ENCODE measurements around the gene ZEB2. TPM values are rescaled to one million over a fixed set of nuclear protein-coding genes. Genes with fewer than 3 reads are reported as not detected.

Gene ZEB2
- total RNA-seq, 1 donor from 2014 or later: 106 TPM

GRCh38 chr2:144512891-144513351 lies 7.0 kb downstream of the ZEB2 start:
- Histone ChIP-seq H3F3A (ENCODE audit: low read depth) (peaks cover 70% of the 10 kb centered on the region), H2AFZ (replicated peaks) (no peak overlapping the region), H3K79me2 (ENCODE audit: low read depth) (peaks cover 100% of the 10 kb centered on the region), H3K27ac (no peak overlapping the region), H4K20me1 (ENCODE audit: low read depth) (peaks cover 72% of the 10 kb centered on the region), H3K9ac (no peak overlapping the region), H3K9me3 (ENCODE audit: low read depth) (no peaks in the 10 kb centered on the region), H3K4me2 (peak overlapping the region; percentile 96), H3K4me3 (peak overlapping the region; percentile 75), H3K36me3 (no peaks in the 10 kb centered on the region), H3K27me3 (no peaks in the 10 kb centered on the region), H3K4me1 (peaks cover 74% of the 10 kb centered on the region)
- peaks cover 2% of the 10 kb centered on the region for H3K9me3 Mint-ChIP-seq
- H3K27ac Mint-ChIP-seq: peak overlapping the region; percentile 99
- no peak for DNase-seq (ENCODE audit: low spot score)
- peaks cover 3% of the 10 kb centered on the region for H3K27me3 Mint-ChIP-seq (ENCODE audit: insufficient read depth, low read depth)
- TF ChIP-seq CTCF (IDR thresholded peaks at IDR 0.05): no peak
- TF ChIP-seq EZH2phosphoT487 (IDR thresholded peaks at IDR 0.05): no peak
- TF ChIP-seq EZH2 (IDR thresholded peaks at IDR 0.05): no peak
- H3K4me1 Mint-ChIP-seq: peaks cover 76% of the 10 kb centered on the region
- H3K36me3 Mint-ChIP-seq: peaks cover 8% of the 10 kb centered on the region
- peak overlapping the region; percentile 93 for H3K4me3 Mint-ChIP-seq

GRCh38 chr2:144512470-144512869 lies 7.4 kb downstream of the ZEB2 start:
- peak overlapping the region; percentile 93 for H3K4me3 Mint-ChIP-seq
- H3F3A ChIP-seq (ENCODE audit: low read depth): peaks cover 70% of the 10 kb centered on the region
- H3K4me3 ChIP-seq: peak overlapping the region; percentile 75
- H3K4me1 ChIP-seq: peaks cover 79% of the 10 kb centered on the region
- peaks cover 81% of the 10 kb centered on the region for H3K4me1 Mint-ChIP-seq
- TF ChIP-seq EZH2 (IDR thresholded peaks at IDR 0.05) (no peak), CTCF (IDR thresholded peaks at IDR 0.05) (no peak), EZH2phosphoT487 (IDR thresholded peaks at IDR 0.05) (no peak)
- peak overlapping the region; percentile 82 for H3K27ac ChIP-seq
- no peaks in the 10 kb centered on the region for H3K9me3 ChIP-seq (ENCODE audit: low read depth)
- peak overlapping the region; percentile 99 for H3K27ac Mint-ChIP-seq
- peaks cover 2% of the 10 kb centered on the region for H3K9me3 Mint-ChIP-seq
- DNase-seq (ENCODE audit: low spot score): no peak
- peaks cover 3% of the 10 kb centered on the region for H3K27me3 Mint-ChIP-seq (ENCODE audit: insufficient read depth, low read depth)
- H3K36me3 ChIP-seq: no peaks in the 10 kb centered on the region
- peaks cover 76% of the 10 kb centered on the region for H4K20me1 ChIP-seq (ENCODE audit: low read depth)
- H3K4me2 ChIP-seq: peak overlapping the region; percentile 96
- H2AFZ ChIP-seq (replicated peaks): no peak overlapping the region
- no peaks in the 10 kb centered on the region for H3K27me3 ChIP-seq
- peaks cover 100% of the 10 kb centered on the region for H3K79me2 ChIP-seq (ENCODE audit: low read depth)
- H3K36me3 Mint-ChIP-seq: peaks cover 8% of the 10 kb centered on the region
- no peak overlapping the region for H3K9ac ChIP-seq

- Histone ChIP-seq H3K4me3 (peak overlapping the region; percentile 75), H3K9me3 (ENCODE audit: low read depth) (no peaks in the 10 kb centered on the region), H4K20me1 (ENCODE audit: low read depth) (peaks cover 82% of the 10 kb centered on the region), H2AFZ (replicated peaks) (no peak overlapping the region), H3K4me1 (peaks cover 82% of the 10 kb centered on the region), H3F3A (ENCODE audit: low read depth) (peaks cover 70% of the 10 kb centered on the region), H3K9ac (no peak overlapping the region), H3K27ac (peak overlapping the region; percentile 82), H3K4me2 (peak overlapping the region; percentile 96), H3K36me3 (no peaks in the 10 kb centered on the region), H3K79me2 (ENCODE audit: low read depth) (peaks cover 100% of the 10 kb centered on the region), H3K27me3 (no peaks in the 10 kb centered on the region)
- Mint-ChIP-seq H3K9me3 (no peaks in the 10 kb centered on the region), H3K4me1 (peaks cover 86% of the 10 kb centered on the region), H3K27me3 (ENCODE audit: insufficient read depth, low read depth) (peaks cover 3% of the 10 kb centered on the region), H3K36me3 (peaks cover 6% of the 10 kb centered on the region), H3K4me3 (peak overlapping the region; percentile 93), H3K27ac (peak overlapping the region; percentile 99)
- peak; percentile 66 for DNase-seq (ENCODE audit: low spot score)
- TF ChIP-seq EZH2phosphoT487 (IDR thresholded peaks at IDR 0.05) (no peak), CTCF (IDR thresholded peaks at IDR 0.05) (peak; percentile 23), EZH2 (IDR thresholded peaks at IDR 0.05) (no peak)
Measured at GRCh38 chr2:144511937-144512336, 8.0 kb downstream of the ZEB2 start.
